PC-9 (cell line): ENCODE results near the gene TFIP11. TPM values are rescaled to one million over a fixed set of nuclear protein-coding genes. Genes with fewer than 3 reads are reported as not detected.

Source experiments
- BruUV-seq: library from RNA; stranded (reverse); fragments of 400-500 nt; replicated peaks from 2 replicates; lab custom pipeline; 2021; lab: Mats Ljungman, UMichigan
- CTCF ChIA-PET: fragments of 300-600 bp; sonication (Branson Sonifier 250); formaldehyde crosslinking; loops from one replicate; lab custom pipeline; 2022; ENCODE audit warnings: antibody characterized with exemption; lab: Charles Lee
- POLR2A ChIA-PET: fragments of 300-600 bp; sonication (Branson Sonifier 250); formaldehyde crosslinking; loops from one replicate; lab custom pipeline; 2022; ENCODE audit warnings: antibody characterized with exemption; ENCODE audit not compliant: unreplicated experiment; lab: Charles Lee
- DNase-seq, 2 experiments: peaks; one replicate each; pipeline versions ENCODE4 v3.0.0 to v3.0.0-alpha.2; 2015 to 2022; ENCODE audit warnings: mixed read lengths in 1 of 2
- H2AFZ ChIP-seq: fragments of 200-600 bp; sonication (generic); 2 replicates; pipeline ENCODE4 v1.8.1; 2017; ENCODE audit warnings: antibody characterized with exemption
- H3F3A ChIP-seq: fragments of 200-600 bp; sonication (generic); 2 replicates; pipeline ENCODE4 v1.8.1; 2017; ENCODE audit warnings: antibody characterized with exemption, mild to moderate bottlenecking, low read depth; ENCODE audit not compliant: insufficient read depth
- H3K27ac ChIP-seq: fragments of 200-600 bp; sonication (generic); 2 replicates; pipeline ENCODE4 v1.6.1; 2016; ENCODE audit warnings: mixed run types
- H3K27me3 ChIP-seq: fragments of 200-600 bp; sonication (generic); 2 replicates; pipeline ENCODE4 v1.6.1; 2016; ENCODE audit warnings: low read depth, mixed run types; ENCODE audit not compliant: insufficient read depth
- H3K36me3 ChIP-seq: fragments of 200-600 bp; sonication (generic); 2 replicates; pipeline ENCODE4 v1.6.1; 2016; ENCODE audit warnings: low read depth, mixed run types
- H3K4me1 ChIP-seq: fragments of 200-600 bp; sonication (generic); replicated peaks from 2 replicates; pipeline ENCODE4 v1.6.1; 2016; ENCODE audit warnings: mixed run types; ENCODE audit not compliant: insufficient read depth
- H3K4me2 ChIP-seq: fragments of 200-600 bp; sonication (generic); 2 replicates; pipeline ENCODE4 v1.6.1; 2017; ENCODE audit warnings: mixed run types
- H3K4me3 ChIP-seq: fragments of 200-600 bp; sonication (generic); 2 replicates; pipeline ENCODE4 v1.6.1; 2016; ENCODE audit warnings: mixed run types
- H3K79me2 ChIP-seq: fragments of 200-600 bp; sonication (generic); 2 replicates; pipeline ENCODE4 v1.6.1; 2017; ENCODE audit warnings: low read depth, mixed run types
- H3K9me2 ChIP-seq: fragments of 200-600 bp; sonication (generic); 2 replicates; pipeline ENCODE4 v1.8.1; 2017; ENCODE audit warnings: mild to moderate bottlenecking; ENCODE audit not compliant: insufficient read depth
- H3K9me3 ChIP-seq: fragments of 200-600 bp; sonication (generic); 2 replicates; pipeline ENCODE4 v1.8.1; 2016; ENCODE audit warnings: low read depth; ENCODE audit not compliant: insufficient read depth
- H4K20me1 ChIP-seq: fragments of 200-600 bp; sonication (generic); 2 replicates; pipeline ENCODE4 v1.8.1; 2017; ENCODE audit not compliant: insufficient read depth
- EZH2 ChIP-seq: fragments of 200-600 bp; sonication (generic); IDR thresholded peaks from 2 replicates; pipeline ENCODE4 v1.8.0; 2017; ENCODE audit warnings: antibody characterized with exemption, low read depth
- intact Hi-C: fragments of 100-400 bp; cut with micrococcal nuclease; formaldehyde crosslinking; loops from one replicate; pipeline ENCODE4 v1.10.0; 2022; ENCODE audit not compliant: unreplicated experiment
- total RNA-seq: library from RNA; stranded (reverse); gene quantifications from 2 replicates; pipeline ENCODE4 v1.2.3, GENCODE V29; 2021
- TF ChIP-seq, protein P1 (sequence below): fragments of 200-600 bp; sonication (generic); conservative IDR thresholded peaks from 2 replicates; pipeline ENCODE4 v1.6.1; 2017; ENCODE audit warnings: mixed run types, antibody characterized with exemption, mild to moderate bottlenecking, moderate library complexity

TFIP11 gene
- total RNA-seq, 1 experiment from 2014 or later: 17.3 TPM

DNA sequence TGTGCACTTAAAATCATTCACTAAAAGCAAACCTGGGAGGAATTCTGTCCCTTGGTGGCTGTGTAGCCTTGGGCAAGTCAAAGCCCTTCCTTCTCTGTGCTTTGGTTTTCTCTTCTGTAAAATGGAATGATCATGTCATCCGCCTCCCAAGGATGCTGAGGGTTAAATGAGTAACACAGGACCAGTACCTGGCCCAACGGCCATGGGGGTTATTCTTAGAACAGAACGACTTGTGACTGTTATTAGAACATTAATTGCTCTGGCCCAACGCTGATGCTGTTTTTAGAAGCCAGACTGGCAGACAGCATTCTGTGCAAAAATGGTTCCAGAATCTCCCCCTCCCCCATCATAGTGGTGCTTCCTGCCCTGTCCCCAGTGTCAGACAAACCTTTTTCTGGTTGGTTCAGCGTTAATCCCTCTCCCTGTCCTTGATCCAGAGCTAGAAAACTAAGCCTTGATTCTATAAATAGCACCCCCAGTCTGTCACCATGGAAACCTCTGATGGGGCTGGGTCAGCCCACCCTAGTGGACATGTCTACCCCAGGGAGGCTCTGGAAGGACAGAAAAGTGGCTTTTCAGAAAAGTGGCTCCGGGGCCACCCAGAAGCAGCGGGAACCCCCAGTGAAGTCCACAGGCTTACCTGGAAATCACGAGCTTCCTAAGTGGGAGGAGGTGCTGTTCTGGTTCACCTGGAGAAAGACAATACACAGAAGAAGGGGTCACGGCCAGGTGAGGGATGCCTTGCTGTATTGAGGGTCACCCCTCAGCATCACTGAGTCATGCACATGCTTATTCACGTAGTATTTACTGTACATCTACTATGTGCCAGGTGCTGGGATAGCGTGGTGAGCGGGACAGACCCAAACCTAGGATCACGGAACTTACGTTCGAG is 15.5 kb upstream of the TFIP11 start:
- Histone ChIP-seq H3K4me2 (no peak overlapping the region), H3K9me2 (no peaks in the 10 kb centered on the region), H3K27ac (no peak overlapping the region), H3K4me3 (no peak overlapping the region), H3F3A (no peaks in the 10 kb centered on the region), H3K36me3 (no peaks in the 10 kb centered on the region), H3K4me1 (no peaks in the 10 kb centered on the region), H4K20me1 (no peaks in the 10 kb centered on the region), H3K27me3 (no peaks in the 10 kb centered on the region), H3K9me3 (no peaks in the 10 kb centered on the region), H2AFZ (no peak overlapping the region), H3K79me2 (no peaks in the 10 kb centered on the region)
- intact Hi-C loops: no loop called here
- POLR2A ChIA-PET: no interaction called here
- CTCF ChIA-PET: no interaction called here
- no peak for DNase-seq
- BruUV-seq: no TSS peak
- TF ChIP-seq EZH2: no peak
- TF ChIP-seq, protein P1, sequence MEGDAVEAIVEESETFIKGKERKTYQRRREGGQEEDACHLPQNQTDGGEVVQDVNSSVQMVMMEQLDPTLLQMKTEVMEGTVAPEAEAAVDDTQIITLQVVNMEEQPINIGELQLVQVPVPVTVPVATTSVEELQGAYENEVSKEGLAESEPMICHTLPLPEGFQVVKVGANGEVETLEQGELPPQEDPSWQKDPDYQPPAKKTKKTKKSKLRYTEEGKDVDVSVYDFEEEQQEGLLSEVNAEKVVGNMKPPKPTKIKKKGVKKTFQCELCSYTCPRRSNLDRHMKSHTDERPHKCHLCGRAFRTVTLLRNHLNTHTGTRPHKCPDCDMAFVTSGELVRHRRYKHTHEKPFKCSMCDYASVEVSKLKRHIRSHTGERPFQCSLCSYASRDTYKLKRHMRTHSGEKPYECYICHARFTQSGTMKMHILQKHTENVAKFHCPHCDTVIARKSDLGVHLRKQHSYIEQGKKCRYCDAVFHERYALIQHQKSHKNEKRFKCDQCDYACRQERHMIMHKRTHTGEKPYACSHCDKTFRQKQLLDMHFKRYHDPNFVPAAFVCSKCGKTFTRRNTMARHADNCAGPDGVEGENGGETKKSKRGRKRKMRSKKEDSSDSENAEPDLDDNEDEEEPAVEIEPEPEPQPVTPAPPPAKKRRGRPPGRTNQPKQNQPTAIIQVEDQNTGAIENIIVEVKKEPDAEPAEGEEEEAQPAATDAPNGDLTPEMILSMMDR: no peak

DNA sequence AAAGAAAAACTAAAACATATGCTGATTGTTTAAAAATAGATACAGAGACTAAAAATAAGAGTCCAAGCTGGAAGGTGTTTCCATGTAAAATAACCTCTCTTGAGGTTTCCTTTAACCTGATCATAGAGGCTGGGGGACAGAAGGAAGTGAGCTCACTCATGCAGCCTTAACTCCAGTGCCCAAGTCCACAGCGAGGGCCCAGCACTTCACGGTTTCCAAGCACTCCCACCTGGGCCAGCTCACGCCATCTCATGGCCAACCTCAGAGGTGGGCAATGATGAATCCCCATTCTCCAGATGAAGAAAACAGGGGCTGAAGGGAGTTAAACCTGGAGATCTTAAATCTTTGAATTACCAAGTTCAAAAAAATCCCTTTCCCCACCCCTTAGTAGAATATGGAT is 14.9 kb upstream of the TFIP11 start:
- Histone ChIP-seq H3K27me3 (no peaks in the 10 kb centered on the region), H3K4me2 (no peak overlapping the region), H3K79me2 (no peaks in the 10 kb centered on the region), H4K20me1 (no peaks in the 10 kb centered on the region), H3K36me3 (no peaks in the 10 kb centered on the region), H3K4me1 (no peaks in the 10 kb centered on the region), H3F3A (no peaks in the 10 kb centered on the region), H2AFZ (no peak overlapping the region), H3K27ac (no peak overlapping the region), H3K9me3 (no peaks in the 10 kb centered on the region), H3K4me3 (no peak overlapping the region), H3K9me2 (no peaks in the 10 kb centered on the region)
- POLR2A ChIA-PET: no interaction called here
- TF ChIP-seq, protein P1: no peak
- TF ChIP-seq EZH2: no peak
- BruUV-seq: no TSS peak
- intact Hi-C loops: no loop called here
- CTCF ChIA-PET: no interaction called here
- DNase-seq: no peak

- H3K27me3 ChIP-seq: no peaks in the 10 kb centered on the region
- H3K27ac ChIP-seq: no peak overlapping the region
- no peak overlapping the region for H3K4me2 ChIP-seq
- intact Hi-C loops: no loop called here
- POLR2A ChIA-PET: no interaction called here
- no TSS peak for BruUV-seq
- H3K36me3 ChIP-seq: no peaks in the 10 kb centered on the region
- no peak overlapping the region for H2AFZ ChIP-seq
- DNase-seq: no peak
- no peaks in the 10 kb centered on the region for H3K4me1 ChIP-seq
- H3K9me2 ChIP-seq: no peaks in the 10 kb centered on the region
- H3K4me3 ChIP-seq: no peak overlapping the region
- no peaks in the 10 kb centered on the region for H3K9me3 ChIP-seq
- no peaks in the 10 kb centered on the region for H3K79me2 ChIP-seq
- H4K20me1 ChIP-seq: no peaks in the 10 kb centered on the region
- TF ChIP-seq, protein P1: no peak
- no peak for TF ChIP-seq EZH2
- H3F3A ChIP-seq: no peaks in the 10 kb centered on the region
- CTCF ChIA-PET: no interaction called here
Observed at GRCh38 chr22:26525946-26526564, 13.8 kb upstream of the TFIP11 start.
